ENCODE results near the gene VPS41.

Gene VPS41

GRCh38 chr7:38704751-38705150 is 204.2 kb downstream of the VPS41 start:
- DNase-seq = no peak
- in situ Hi-C loops (cut with HindIII; ENCODE audit: low pct_ligation_motif_present, low pct_unique_long_range_greater_than_20kb, low sequenced_read_pairs) = no loop called here

- in situ Hi-C loops (cut with HindIII; ENCODE audit: low pct_ligation_motif_present, low pct_unique_long_range_greater_than_20kb, low sequenced_read_pairs) = no loop called here
- DNase-seq = no peak
Observed at GRCh38 chr7:38704041-38704547, 204.9 kb downstream of the VPS41 start.

GRCh38 chr7:38703093-38703492 is 205.9 kb downstream of the VPS41 start:
- in situ Hi-C loops (cut with HindIII; ENCODE audit: low pct_ligation_motif_present, low pct_unique_long_range_greater_than_20kb, low sequenced_read_pairs) = no loop called here
- no peak for DNase-seq

- no peak for DNase-seq
- in situ Hi-C loops (cut with HindIII; ENCODE audit: low pct_ligation_motif_present, low pct_unique_long_range_greater_than_20kb, low sequenced_read_pairs) = no loop called here
Observed at GRCh38 chr7:38702002-38702535, 206.9 kb downstream of the VPS41 start.

- in situ Hi-C loops (cut with HindIII; ENCODE audit: low pct_ligation_motif_present, low pct_unique_long_range_greater_than_20kb, low sequenced_read_pairs) = no loop called here
- no peak for DNase-seq
Observed at GRCh38 chr7:38700116-38700515, 208.9 kb downstream of the VPS41 start.

- in situ Hi-C loops (cut with HindIII; ENCODE audit: low pct_ligation_motif_present, low pct_unique_long_range_greater_than_20kb, low sequenced_read_pairs) = no loop called here
Observed at GRCh38 chr7:38699471-38699870, 209.5 kb downstream of the VPS41 start.

GRCh38 chr7:38694326-38694725 is 214.7 kb downstream of the VPS41 start:
- DNase-seq = no peak
- in situ Hi-C loops (cut with HindIII; ENCODE audit: low pct_ligation_motif_present, low pct_unique_long_range_greater_than_20kb, low sequenced_read_pairs) = no loop called here

More at GRCh38 chr7:38699471-38699870, 209.5 kb downstream of the VPS41 start:
- DNase-seq = no peak

- in situ Hi-C loops (cut with HindIII; ENCODE audit: low pct_ligation_motif_present, low pct_unique_long_range_greater_than_20kb, low sequenced_read_pairs) = no loop called here
- no peak for DNase-seq
Observed at GRCh38 chr7:38686888-38687287, 222.1 kb downstream of the VPS41 start.

- no peak for DNase-seq
- in situ Hi-C loops (cut with HindIII; ENCODE audit: low pct_ligation_motif_present, low pct_unique_long_range_greater_than_20kb, low sequenced_read_pairs) = no loop called here
Observed at GRCh38 chr7:38685851-38686250, 223.1 kb downstream of the VPS41 start.

GRCh38 chr7:38682606-38683005 is 226.4 kb downstream of the VPS41 start:
- in situ Hi-C loops (cut with HindIII; ENCODE audit: low pct_ligation_motif_present, low pct_unique_long_range_greater_than_20kb, low sequenced_read_pairs) = no loop called here
- no peak for DNase-seq

- no peak for DNase-seq
- in situ Hi-C loops (cut with HindIII; ENCODE audit: low pct_ligation_motif_present, low pct_unique_long_range_greater_than_20kb, low sequenced_read_pairs) = no loop called here
Observed at GRCh38 chr7:38681882-38682281, 227.1 kb downstream of the VPS41 start.

GRCh38 chr7:38679419-38679818 is 229.6 kb downstream of the VPS41 start:
- DNase-seq = no peak
- in situ Hi-C loops (cut with HindIII; ENCODE audit: low pct_ligation_motif_present, low pct_unique_long_range_greater_than_20kb, low sequenced_read_pairs) = no loop called here

GRCh38 chr7:38678698-38679054 is 230.3 kb downstream of the VPS41 start:
- in situ Hi-C loops (cut with HindIII; ENCODE audit: low pct_ligation_motif_present, low pct_unique_long_range_greater_than_20kb, low sequenced_read_pairs) = no loop called here
- no peak for DNase-seq

GRCh38 chr7:38677981-38678697 is 230.9 kb downstream of the VPS41 start:
- in situ Hi-C loops (cut with HindIII; ENCODE audit: low pct_ligation_motif_present, low pct_unique_long_range_greater_than_20kb, low sequenced_read_pairs) = no loop called here
- DNase-seq = no peak

- DNase-seq = no peak
Observed at GRCh38 chr7:38675494-38676106, 233.4 kb downstream of the VPS41 start.

GRCh38 chr7:38674513-38674912 is 234.5 kb downstream of the VPS41 start:
- in situ Hi-C loops (cut with HindIII; ENCODE audit: low pct_ligation_motif_present, low pct_unique_long_range_greater_than_20kb, low sequenced_read_pairs) = no loop called here
- DNase-seq = no peak

More at GRCh38 chr7:38675494-38676106, 233.4 kb downstream of the VPS41 start:
- in situ Hi-C loops (cut with HindIII; ENCODE audit: low pct_ligation_motif_present, low pct_unique_long_range_greater_than_20kb, low sequenced_read_pairs) = no loop called here

GRCh38 chr7:38673795-38674194 is 235.2 kb downstream of the VPS41 start:
- DNase-seq = no peak
- in situ Hi-C loops (cut with HindIII; ENCODE audit: low pct_ligation_motif_present, low pct_unique_long_range_greater_than_20kb, low sequenced_read_pairs) = no loop called here

Data from ACHN (cell line).